Activated T-cell treated with anti-CD3 and anti-CD28 coated beads for 24 hours (primary cell): ENCODE measurements around the gene ARHGEF25.
"Not testable (repeated sequence)": the region's sequence is repeated elsewhere in the genome, so short reads cannot be mapped to it uniquely, and the experiment has no call there.

Experiments used
- DNase-seq: peaks from one replicate; pipeline ENCODE4 v3.0.0-alpha.2; 2020; ENCODE audit warnings: low read depth

Gene ARHGEF25

DNA sequence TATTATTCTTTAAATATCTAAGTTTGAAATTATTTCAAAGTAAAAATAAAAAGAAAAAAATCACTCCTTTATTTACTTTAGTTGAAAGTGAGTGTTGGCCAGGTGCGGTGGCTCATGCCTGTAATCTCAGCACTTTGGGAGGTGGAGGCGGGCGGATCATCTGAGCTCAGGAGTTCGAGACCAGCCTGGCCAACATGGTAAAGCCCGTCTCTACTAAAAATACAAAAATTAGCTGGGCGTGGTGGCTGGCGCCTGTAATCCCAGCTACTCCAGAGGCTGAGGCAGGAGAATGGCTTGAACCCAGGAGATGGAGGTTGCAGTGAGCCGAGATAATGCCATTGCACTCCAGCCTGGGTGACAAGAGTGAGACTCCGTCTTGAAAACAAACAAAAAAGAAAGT lies 25.5 kb downstream of the ARHGEF25 start:
- DNase-seq = not testable (repeated sequence)

DNA sequence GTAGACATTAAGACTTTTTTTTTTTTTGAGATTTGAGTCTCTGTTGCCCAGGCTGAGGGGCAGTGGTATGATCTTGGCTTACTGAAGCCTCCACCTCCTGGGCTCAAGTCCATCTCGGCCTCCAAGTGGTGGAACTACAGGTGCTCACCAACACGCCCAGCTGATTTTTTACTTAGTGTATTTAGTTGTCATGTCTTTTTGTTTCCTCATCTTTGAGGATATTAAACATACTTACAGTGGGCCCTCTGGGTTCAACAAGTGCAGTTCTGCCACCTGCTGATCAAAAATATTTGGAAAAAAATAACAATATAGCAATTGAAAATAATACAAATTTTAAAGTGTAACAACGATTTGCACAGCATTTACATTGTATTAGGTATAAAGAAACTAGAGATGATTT lies 26.1 kb downstream of the ARHGEF25 start:
- DNase-seq = no peak

DNA sequence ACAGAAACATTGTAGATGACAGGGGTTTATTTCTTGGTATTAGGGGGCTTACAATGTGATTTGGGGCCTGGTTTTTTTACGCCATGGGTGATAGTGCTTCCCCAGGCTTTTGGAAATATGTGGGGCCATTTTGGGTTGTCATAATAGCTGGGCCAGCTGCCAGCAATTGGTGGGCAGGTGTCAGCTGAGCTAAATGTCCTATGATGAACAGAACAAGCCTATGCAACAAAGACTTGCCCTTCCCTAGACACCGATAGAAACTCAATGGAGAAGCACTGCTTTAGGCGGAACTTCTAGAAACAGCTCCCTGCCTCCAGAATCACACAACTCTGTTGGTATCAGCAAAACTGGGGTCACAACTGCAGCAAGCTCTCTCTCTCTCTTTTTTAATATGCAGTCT lies 26.9 kb downstream of the ARHGEF25 start:
- DNase-seq = no peak

DNA sequence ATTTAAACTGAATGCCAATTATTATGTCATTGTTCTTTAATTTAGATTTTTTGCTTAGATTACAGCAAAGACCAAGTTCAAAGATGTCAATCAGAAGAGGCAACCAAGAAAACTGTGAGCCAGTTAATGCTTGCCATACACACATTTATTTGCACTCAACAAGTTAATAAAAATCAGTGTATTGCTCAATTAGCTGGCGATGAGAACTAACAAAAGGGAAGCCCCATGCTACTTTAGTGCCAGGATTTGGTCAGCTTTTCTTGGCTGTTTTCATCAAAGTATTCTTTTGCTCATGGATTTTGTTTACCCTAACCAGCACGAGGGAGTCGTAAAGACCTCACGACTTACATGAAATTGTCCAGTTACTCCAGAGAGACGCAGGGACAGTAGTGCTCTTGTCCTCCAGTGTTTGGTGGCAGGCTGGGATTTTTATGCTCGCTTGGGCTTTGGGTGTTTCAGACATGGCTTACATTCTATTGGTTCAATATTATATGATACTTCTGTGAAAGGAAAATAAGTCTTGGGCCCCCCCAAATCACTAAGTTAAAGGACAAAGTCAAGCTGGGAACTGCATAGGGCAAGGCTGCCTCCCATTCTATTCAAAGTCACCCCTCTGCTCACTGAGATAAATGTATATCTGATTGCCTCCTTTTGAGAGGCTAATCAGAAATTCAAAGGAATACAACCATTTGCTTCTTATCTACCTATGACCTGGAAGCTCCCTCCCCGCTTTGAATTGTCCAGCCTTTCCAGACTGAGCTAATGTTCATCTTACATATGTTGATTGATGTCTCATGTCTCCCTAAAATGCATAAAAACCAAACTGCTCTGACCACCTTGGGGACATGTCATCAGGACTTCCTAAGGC lies 29.2 kb downstream of the ARHGEF25 start:
- no peak for DNase-seq

DNA sequence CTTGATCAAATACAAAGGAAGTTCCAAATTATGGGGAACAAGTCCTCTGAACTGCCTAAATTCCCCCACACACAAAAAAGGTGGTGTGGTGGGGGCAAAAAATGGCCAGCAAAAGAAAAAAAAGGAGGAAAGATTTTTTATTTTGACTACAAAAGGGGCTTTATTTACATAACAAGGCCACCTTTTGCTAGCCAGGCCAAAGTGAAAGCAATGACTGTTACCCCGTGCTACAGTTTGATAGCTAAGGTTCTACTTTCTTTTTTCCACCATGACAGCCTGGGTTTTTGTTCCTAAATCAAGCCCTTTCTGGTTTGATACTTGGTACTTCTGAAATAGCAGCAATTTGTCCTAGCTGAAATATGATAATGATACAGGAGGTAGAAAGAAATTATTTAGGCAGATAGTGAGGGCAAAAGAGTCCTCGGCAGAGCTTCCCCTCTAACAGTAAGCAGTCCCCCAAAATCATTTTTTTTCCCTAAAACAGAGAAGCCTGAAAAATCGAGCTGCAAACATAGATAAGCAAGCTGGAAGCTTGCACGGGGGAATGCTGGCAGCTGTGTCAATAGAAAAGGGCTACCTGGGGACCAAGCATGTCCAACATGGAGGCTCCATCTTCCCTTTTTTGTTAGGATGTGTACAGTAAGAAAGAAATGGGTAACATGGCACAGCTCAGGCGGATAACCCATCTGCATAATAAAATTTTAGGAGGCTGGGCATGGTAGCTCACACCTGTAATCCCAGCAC lies 30.6 kb downstream of the ARHGEF25 start:
- no peak for DNase-seq

DNA sequence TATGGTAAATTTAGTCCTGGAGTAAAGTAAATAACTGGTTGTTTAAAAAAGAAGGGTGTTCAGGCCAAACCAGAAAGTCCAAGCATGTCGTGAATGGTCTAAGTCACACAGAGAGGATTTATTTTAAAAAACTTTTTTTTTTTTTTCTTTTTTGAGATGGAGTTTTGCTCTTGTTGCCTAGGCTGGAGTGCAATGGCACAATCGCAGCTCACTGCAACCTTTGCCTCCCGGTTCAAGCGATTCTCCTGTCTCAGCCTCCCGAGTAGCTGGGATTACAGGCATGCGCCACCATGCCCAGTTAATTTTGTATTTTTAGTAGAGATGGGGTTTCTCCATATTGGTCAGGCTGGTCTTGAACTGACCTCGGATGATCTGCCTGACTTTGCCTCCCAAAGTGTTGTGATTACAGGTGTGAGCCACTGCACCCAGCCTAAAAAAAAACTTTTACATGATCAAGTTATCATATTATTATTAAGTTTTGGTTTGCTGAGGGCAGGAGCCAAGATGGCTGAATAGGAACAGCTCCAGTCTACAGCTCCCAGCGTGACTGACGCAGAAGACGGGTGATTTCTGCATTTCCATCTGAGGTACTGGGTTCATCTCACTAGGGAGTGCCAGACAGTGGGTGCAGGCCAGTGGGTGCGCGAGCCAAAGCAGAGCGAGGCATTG lies 34.9 kb downstream of the ARHGEF25 start:
- not testable (repeated sequence) for DNase-seq

DNA sequence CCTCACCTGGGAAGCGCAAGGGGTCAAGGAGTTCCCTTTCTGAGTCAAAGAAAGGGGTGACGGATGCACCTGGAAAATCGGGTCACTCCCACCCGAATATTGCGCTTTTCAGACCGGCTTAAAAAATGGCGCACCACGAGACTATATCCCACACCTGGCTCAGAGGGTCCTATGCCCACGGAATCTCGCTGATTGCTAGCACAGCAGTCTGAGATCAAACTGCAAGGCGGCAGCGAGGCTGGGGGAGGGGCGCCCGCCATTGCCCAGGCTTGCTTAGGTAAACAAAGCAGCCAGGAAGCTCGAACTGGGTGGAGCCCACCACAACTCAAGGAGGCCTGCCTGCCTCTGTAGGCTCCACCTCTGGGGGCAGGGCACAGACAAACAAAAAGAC lies 35.4 kb downstream of the ARHGEF25 start:
- not testable (repeated sequence) for DNase-seq

DNA sequence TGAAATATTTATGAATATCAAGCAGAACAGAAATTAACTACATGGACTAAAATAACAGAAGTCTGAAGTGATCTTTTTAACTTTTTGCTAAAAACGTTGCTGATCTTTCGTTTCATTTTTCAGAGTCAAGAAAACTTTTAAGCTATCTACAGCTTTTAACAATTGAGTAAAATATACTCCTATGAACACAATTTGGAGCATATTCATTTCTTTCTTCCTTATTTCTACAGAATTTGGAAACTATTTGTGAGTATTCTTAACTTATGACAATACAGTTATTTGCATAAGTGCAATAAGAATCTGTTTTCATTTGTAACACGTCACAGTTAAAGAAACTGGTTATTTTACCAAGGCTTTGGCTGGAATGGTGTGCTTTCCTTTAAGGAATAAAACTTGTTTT lies 42.8 kb downstream of the ARHGEF25 start:
- no peak for DNase-seq

DNA sequence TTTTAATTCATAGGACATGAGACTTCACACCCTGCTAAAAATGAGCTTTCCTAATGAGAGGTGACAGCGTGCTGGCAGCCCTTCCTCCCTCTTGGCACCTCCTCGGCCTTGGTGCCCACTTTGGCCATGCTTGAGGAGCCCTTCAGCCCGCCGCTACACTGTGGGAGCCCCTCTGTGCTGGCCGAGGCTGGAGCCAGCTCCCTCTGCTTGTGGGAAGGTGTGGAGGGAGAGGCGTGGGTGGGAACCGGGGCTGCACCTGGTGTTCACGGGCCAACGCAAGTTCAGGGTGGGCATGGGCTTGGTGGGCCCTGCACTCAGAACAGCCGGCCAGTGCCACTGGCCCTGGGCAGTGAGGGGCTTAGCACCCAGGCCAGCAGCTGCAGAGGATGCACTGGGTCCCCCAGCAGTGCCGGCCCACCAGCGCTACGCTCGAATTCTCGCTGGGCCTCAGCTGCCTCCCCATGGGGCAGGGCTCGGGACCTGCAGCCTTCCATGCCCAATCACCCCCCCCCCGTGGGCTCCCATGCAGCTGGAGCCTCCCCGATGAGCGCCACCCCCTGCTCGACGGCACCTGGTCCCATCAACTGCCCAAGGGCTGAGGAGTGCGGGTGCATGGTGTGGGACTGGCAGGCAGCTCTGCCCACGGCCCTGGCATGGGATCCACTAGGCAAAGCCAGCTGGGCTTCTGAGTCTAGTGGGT lies 44.5 kb downstream of the ARHGEF25 start:
- DNase-seq = no peak

DNA sequence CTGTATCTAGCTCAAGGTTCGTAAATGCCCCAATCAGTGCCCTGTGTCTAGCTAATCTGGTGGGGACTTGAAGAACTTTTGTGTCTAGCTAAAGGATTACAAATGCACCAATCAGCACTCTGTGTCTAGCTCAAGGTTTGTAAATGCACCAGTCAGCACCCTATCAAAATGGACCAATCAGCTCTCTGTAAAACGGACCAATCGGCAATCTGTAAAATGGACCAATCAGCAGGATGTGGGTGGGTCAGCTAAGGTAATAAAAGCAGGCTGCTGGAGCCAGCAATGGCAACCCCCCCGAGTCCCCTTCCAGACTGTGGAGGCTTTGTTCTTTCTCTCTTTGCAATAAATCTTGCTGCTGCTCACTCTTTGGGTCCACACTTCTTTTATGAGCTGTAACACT lies 45.2 kb downstream of the ARHGEF25 start:
- not testable (repeated sequence) for DNase-seq

DNA sequence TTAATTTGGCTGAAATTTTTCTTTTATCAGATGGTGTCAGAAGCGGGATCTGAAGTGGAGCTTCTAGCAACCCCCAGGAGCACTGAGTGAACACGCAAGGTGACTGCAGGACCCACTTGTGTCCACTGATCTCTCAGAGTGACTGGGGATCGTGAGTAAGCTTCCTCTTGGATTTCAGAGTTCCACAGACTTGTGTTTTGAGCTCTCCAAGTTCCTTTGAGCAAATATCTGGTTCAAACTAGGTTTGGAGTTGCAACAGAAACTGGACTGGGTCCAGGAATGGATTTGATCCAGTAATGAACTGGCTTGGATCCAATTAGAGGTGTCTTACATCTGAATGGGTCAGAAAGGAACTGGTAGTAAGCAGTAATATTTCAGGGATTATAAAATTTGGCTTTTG lies 46.5 kb downstream of the ARHGEF25 start:
- DNase-seq = no peak

DNA sequence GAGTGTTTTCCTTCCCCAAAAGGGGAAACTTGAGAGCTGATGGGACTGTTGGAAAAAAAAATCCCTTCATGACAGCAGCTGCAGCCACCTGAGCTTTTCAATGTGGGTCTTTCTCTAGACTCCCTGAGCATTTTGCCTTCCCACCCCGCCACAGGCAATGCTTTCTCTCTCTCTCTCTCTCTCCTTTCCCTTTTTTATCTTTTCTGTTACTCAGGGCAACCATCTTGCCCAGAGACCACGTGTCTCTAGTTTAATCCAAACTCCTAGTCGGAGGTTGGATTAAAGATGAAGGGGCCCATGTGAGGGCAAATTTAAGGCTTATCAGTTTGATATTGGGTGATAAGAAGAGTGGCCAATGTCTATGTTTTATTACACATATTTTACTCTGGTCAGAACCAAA lies 47.7 kb downstream of the ARHGEF25 start:
- DNase-seq = no peak

DNA sequence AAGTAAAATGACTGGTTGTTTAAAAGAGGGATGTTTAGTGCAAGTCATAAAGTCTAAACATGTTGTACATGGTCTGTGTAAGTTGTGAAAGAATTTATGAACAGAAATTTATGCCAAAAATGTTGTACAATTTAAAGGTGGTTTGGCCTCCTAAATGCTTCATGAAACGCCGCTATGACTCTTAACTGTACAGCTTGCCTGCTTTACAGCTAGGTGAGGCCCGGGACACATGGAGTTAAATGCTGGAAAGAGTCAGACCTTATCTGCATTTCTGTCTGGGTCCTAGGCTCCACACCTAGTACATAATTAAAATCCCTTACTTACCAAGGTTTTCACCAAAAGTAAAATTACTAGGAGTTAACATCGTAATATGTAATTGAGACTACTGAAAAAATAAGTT lies 50.1 kb downstream of the ARHGEF25 start:
- DNase-seq = no peak

DNA sequence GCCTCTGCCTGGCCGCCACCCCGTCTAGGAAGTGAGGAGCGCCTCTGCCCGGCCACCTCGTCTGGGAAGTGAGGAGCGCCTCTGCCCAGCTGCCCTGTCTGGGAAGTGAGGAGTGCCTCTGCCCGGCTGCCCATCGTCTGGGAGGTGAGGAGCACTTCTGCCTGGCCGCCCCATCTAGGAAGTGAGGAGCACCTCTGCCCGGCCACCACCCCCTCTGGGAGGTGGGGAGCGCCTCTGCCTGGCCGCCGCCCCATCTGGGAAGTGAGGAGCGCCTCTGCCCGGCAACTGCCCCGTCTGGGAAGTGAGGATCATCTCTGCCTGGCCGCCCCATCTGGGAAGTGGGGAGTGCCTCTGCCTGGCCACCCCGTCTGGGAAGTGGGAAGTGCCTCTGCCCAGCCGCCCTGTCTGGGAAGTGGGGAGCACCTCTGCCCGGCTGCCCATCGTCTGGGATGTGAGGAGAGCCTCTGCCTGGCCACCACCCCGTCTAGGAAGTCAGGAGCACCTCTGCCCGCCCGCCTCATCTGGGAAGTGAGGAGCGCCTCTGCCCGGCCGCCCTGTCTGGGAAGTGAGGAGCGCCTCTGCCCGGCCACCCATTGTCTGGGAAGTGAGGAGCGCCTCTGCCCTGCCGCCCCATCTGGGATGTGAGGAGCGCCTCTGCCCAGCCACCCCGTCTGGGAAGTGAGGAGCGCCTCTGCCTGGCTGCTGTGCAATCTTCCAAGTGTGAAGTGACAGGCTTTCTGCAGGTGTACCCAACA lies 54.0 kb downstream of the ARHGEF25 start:
- not testable (repeated sequence) for DNase-seq
